CD8-positive, alpha-beta memory T cell (primary cell): ENCODE data around the gene CLIC6. TPM values are rescaled to one million over a fixed set of nuclear protein-coding genes. Genes with fewer than 3 reads are reported as not detected.

Experiments
- CTCF ChIA-PET: fragments of 350-600 bp; sonication (Branson Sonifier 250); formaldehyde crosslinking; loops from one replicate; lab custom pipeline; 2021; ENCODE audit warnings: antibody characterized with exemption; lab: Charles Lee
- POLR2A ChIA-PET: fragments of 350-600 bp; sonication (Branson Sonifier 250); formaldehyde crosslinking; loops from one replicate; lab custom pipeline; 2021; ENCODE audit warnings: antibody characterized with exemption; lab: Charles Lee
- DNase-seq, 5 donors: peaks; one replicate each; pipeline versions ENCODE4 v3.0.0 to v3.0.0-alpha.2; 2020 to 2022; ENCODE audit warnings: mixed read lengths in 1 of 5
- H3K27ac ChIP-seq: one replicate; pipeline ENCODE4 v1.7.0; 2013; ENCODE audit warnings: low read depth, mild to moderate bottlenecking, low read length, moderate library complexity
- H3K27me3 ChIP-seq: 2 replicates; pipeline ENCODE4 v1.7.0; 2013; ENCODE audit warnings: low read length, mild to moderate bottlenecking; ENCODE audit not compliant: insufficient read depth, poor library complexity, severe bottlenecking
- H3K36me3 ChIP-seq: 2 replicates; pipeline ENCODE4 v1.7.0; 2013; ENCODE audit warnings: mild to moderate bottlenecking, low read length, moderate library complexity; ENCODE audit not compliant: insufficient read depth
- H3K4me1 ChIP-seq: 2 replicates; pipeline ENCODE4 v1.7.0; 2013; ENCODE audit warnings: mild to moderate bottlenecking, low read length, moderate library complexity; ENCODE audit not compliant: insufficient read depth
- H3K4me3 ChIP-seq: 2 replicates; pipeline ENCODE4 v1.7.0; 2013; ENCODE audit warnings: mild to moderate bottlenecking, low read length
- H3K9me3 ChIP-seq: 2 replicates; pipeline ENCODE4 v1.7.0; 2013; ENCODE audit warnings: mild to moderate bottlenecking, low read length
- H3K27ac Mint-ChIP-seq, 8 donors: one replicate each; pipeline ENCODE4 v1.8.0; 2020 to 2021; ENCODE audit warnings: mixed read lengths in 8 of 8, mild to moderate bottlenecking in 6 of 8, inconsistent platforms in 3 of 8, moderate library complexity in 3 of 8
- H3K27me3 Mint-ChIP-seq, 2 donors: one replicate each; pipeline ENCODE4 v1.8.0; 2020 to 2021; ENCODE audit warnings: mixed read lengths in 2 of 2, mild to moderate bottlenecking in 1 of 2, moderate library complexity in 1 of 2
- H3K36me3 Mint-ChIP-seq, 3 donors: one replicate each; pipeline ENCODE4 v1.8.0; 2020 to 2021; ENCODE audit warnings: mixed read lengths in 3 of 3, inconsistent platforms in 1 of 3, mild to moderate bottlenecking in 1 of 3
- H3K4me1 Mint-ChIP-seq, 3 donors: one replicate each; pipeline ENCODE4 v1.8.0; 2020 to 2021; ENCODE audit warnings: mixed read lengths in 3 of 3, inconsistent platforms in 1 of 3, mild to moderate bottlenecking in 1 of 3
- H3K4me3 Mint-ChIP-seq, 7 donors: one replicate each; pipeline ENCODE4 v1.8.0; 2020 to 2021; ENCODE audit warnings: mixed read lengths in 7 of 7, mild to moderate bottlenecking in 6 of 7, moderate library complexity in 4 of 7, inconsistent platforms in 2 of 7
- H3K9me3 Mint-ChIP-seq, 5 donors: one replicate each; pipeline ENCODE4 v1.8.0; 2020 to 2022; ENCODE audit warnings: mixed read lengths in 5 of 5, mild to moderate bottlenecking in 3 of 5, moderate library complexity in 2 of 5, inconsistent platforms in 1 of 5
- polyA plus RNA-seq: library from polyadenylated mRNA; unstranded; fragments of 300-500 nt; fragmentation: Illumina TruSeq; gene quantifications from one replicate; pipeline ENCODE4 v1.2.3, GENCODE V29; 2021
- total RNA-seq, 2 experiments: library from RNA; stranded (reverse); gene quantifications; one replicate each; pipeline ENCODE4 v1.2.3, GENCODE V29; 2021

The CLIC6 gene
- total and polyA plus RNA-seq, 3 experiments from 2014 or later: 0.08 to 0.44 (median 0.37) TPM

- H3K4me3 Mint-ChIP-seq: no peak overlapping the region
- CTCF ChIA-PET: no interaction called here
- Histone ChIP-seq H3K4me3 (no peak overlapping the region), H3K27ac (no peak overlapping the region), H3K9me3 (no peaks in the 10 kb centered on the region), H3K4me1 (no peaks in the 10 kb centered on the region), H3K36me3 (no peaks in the 10 kb centered on the region), H3K27me3 (no peaks in the 10 kb centered on the region)
- H3K36me3 Mint-ChIP-seq: no peaks in the 10 kb centered on the region
- no peaks in the 10 kb centered on the region for H3K4me1 Mint-ChIP-seq
- POLR2A ChIA-PET: no interaction called here
- no peak for DNase-seq
- H3K27ac Mint-ChIP-seq: no peak overlapping the region
- H3K9me3 Mint-ChIP-seq: no peaks in the 10 kb centered on the region
- peaks cover 6 to 12% of the 10 kb centered on the region in 2 donors for H3K27me3 Mint-ChIP-seq
These were observed 65.9 kb downstream of the CLIC6 start for GRCh38 chr21:34734696-34735095.

- no peaks in the 10 kb centered on the region for H3K9me3 ChIP-seq
- ChIA-PET POLR2A (no interaction called here), CTCF (no interaction called here)
- H3K4me1 ChIP-seq: no peaks in the 10 kb centered on the region
- Mint-ChIP-seq H3K4me3 (no peak overlapping the region), H3K36me3 (no peaks in the 10 kb centered on the region), H3K9me3 (no peaks in the 10 kb centered on the region), H3K27me3 (peaks cover 12 to 13% of the 10 kb centered on the region in 2 donors), H3K27ac (no peak overlapping the region), H3K4me1 (no peaks in the 10 kb centered on the region)
- H3K36me3 ChIP-seq: no peaks in the 10 kb centered on the region
- DNase-seq: no peak
- H3K4me3 ChIP-seq: no peak overlapping the region
- no peak overlapping the region for H3K27ac ChIP-seq
- no peaks in the 10 kb centered on the region for H3K27me3 ChIP-seq
These were observed 67.5 kb downstream of the CLIC6 start for GRCh38 chr21:34736116-34736874.

- no peak overlapping the region for H3K27ac ChIP-seq
- H3K36me3 ChIP-seq: no peaks in the 10 kb centered on the region
- H3K9me3 ChIP-seq: no peaks in the 10 kb centered on the region
- H3K4me3 Mint-ChIP-seq: no peak overlapping the region
- CTCF ChIA-PET: no interaction called here
- no peak overlapping the region for H3K4me3 ChIP-seq
- no peak overlapping the region for H3K27ac Mint-ChIP-seq
- H3K36me3 Mint-ChIP-seq: no peaks in the 10 kb centered on the region
- no peaks in the 10 kb centered on the region for H3K27me3 ChIP-seq
- POLR2A ChIA-PET: no interaction called here
- no peak for DNase-seq
- no peaks in the 10 kb centered on the region for H3K9me3 Mint-ChIP-seq
- no peaks in the 10 kb centered on the region for H3K4me1 ChIP-seq
- peaks cover 12 to 13% of the 10 kb centered on the region in 2 donors for H3K27me3 Mint-ChIP-seq
- H3K4me1 Mint-ChIP-seq: no peaks in the 10 kb centered on the region
These were observed 68.3 kb downstream of the CLIC6 start for GRCh38 chr21:34737115-34737514.

GRCh38 chr21:34740198-34740597 lies 71.4 kb downstream of the CLIC6 start:
- no peaks in the 10 kb centered on the region for H3K36me3 Mint-ChIP-seq

GRCh38 chr21:34743285-34743684 lies 74.5 kb downstream of the CLIC6 start:
- Histone ChIP-seq H3K27me3 (no peaks in the 10 kb centered on the region), H3K36me3 (no peaks in the 10 kb centered on the region), H3K27ac (no peak overlapping the region), H3K4me3 (no peak overlapping the region), H3K9me3 (no peaks in the 10 kb centered on the region), H3K4me1 (no peaks in the 10 kb centered on the region)
- Mint-ChIP-seq H3K27ac (no peak overlapping the region), H3K27me3 (peaks cover 7 to 17% of the 10 kb centered on the region in 2 donors), H3K4me1 (peaks cover 3 to 5% (median 4%) of the 10 kb centered on the region in 3 donors), H3K36me3 (no peaks in the 10 kb centered on the region), H3K9me3 (no peaks in the 10 kb centered on the region), H3K4me3 (no peak overlapping the region)
- no peak for DNase-seq
- ChIA-PET CTCF (interaction anchor here (1.2 to 1.4 kb wide), 2 partner anchors 657 to 1097 kb away, joined by 5 to 7 read pairs; no protein-coding TSS in a partner anchor), POLR2A (no interaction called here)

More at GRCh38 chr21:34740198-34740597, 71.4 kb downstream of the CLIC6 start:
- no peaks in the 10 kb centered on the region for H3K9me3 Mint-ChIP-seq
- ChIA-PET CTCF (no interaction called here), POLR2A (no interaction called here)
- peaks cover 12 to 24% of the 10 kb centered on the region in 2 donors for H3K27me3 Mint-ChIP-seq
- no peaks in the 10 kb centered on the region for H3K4me1 ChIP-seq
- H3K36me3 ChIP-seq: no peaks in the 10 kb centered on the region
- H3K27ac ChIP-seq: no peak overlapping the region
- no peaks in the 10 kb centered on the region for H3K4me1 Mint-ChIP-seq
- H3K27me3 ChIP-seq: no peaks in the 10 kb centered on the region
- no peak for DNase-seq
- no peak overlapping the region for H3K27ac Mint-ChIP-seq
- no peak overlapping the region for H3K4me3 Mint-ChIP-seq
- H3K4me3 ChIP-seq: no peak overlapping the region
- no peaks in the 10 kb centered on the region for H3K9me3 ChIP-seq

GRCh38 chr21:34743831-34744230 lies 75.0 kb downstream of the CLIC6 start:
- DNase-seq: no peak
- H3K27ac Mint-ChIP-seq: peak overlapping the region in 1 of 8 donors; percentile 43
- POLR2A ChIA-PET: no interaction called here
- H3K27me3 Mint-ChIP-seq: peaks cover 7 to 16% of the 10 kb centered on the region in 2 donors
- H3K27ac ChIP-seq: no peak overlapping the region
- H3K9me3 Mint-ChIP-seq: no peaks in the 10 kb centered on the region
- H3K4me1 ChIP-seq: no peaks in the 10 kb centered on the region
- H3K36me3 Mint-ChIP-seq: no peaks in the 10 kb centered on the region
- no peak overlapping the region for H3K4me3 ChIP-seq
- peaks cover 3 to 5% (median 4%) of the 10 kb centered on the region in 3 donors for H3K4me1 Mint-ChIP-seq
- H3K9me3 ChIP-seq: no peaks in the 10 kb centered on the region
- no peaks in the 10 kb centered on the region for H3K36me3 ChIP-seq
- no peak overlapping the region for H3K4me3 Mint-ChIP-seq
- H3K27me3 ChIP-seq: no peaks in the 10 kb centered on the region
- CTCF ChIA-PET: interaction anchor here (1.2 to 2.7 kb wide), 3 partner anchors 657 to 1285 kb away, joined by 5 to 15 read pairs (median 7); no protein-coding TSS in a partner anchor

GRCh38 chr21:34744801-34745200 lies 76.0 kb downstream of the CLIC6 start:
- no peaks in the 10 kb centered on the region for H3K27me3 ChIP-seq
- POLR2A ChIA-PET: no interaction called here
- H3K36me3 Mint-ChIP-seq: no peaks in the 10 kb centered on the region
- CTCF ChIA-PET: interaction anchor here (1.2 to 3.1 kb wide), 7 partner anchors 20 to 1284 kb away, joined by 4 to 30 read pairs (median 8); no protein-coding TSS in a partner anchor
- DNase-seq: no peak
- no peak overlapping the region for H3K27ac ChIP-seq
- peaks cover 7 to 17% of the 10 kb centered on the region in 2 donors for H3K27me3 Mint-ChIP-seq
- no peak overlapping the region for H3K4me3 ChIP-seq
- H3K27ac Mint-ChIP-seq: no peak overlapping the region
- H3K4me1 ChIP-seq: no peaks in the 10 kb centered on the region
- no peaks in the 10 kb centered on the region for H3K9me3 ChIP-seq
- no peak overlapping the region for H3K4me3 Mint-ChIP-seq
- H3K4me1 Mint-ChIP-seq: peaks cover 3 to 5% (median 4%) of the 10 kb centered on the region in 3 donors
- no peaks in the 10 kb centered on the region for H3K36me3 ChIP-seq
- no peaks in the 10 kb centered on the region for H3K9me3 Mint-ChIP-seq

- peaks cover 4 to 24% of the 10 kb centered on the region in 2 donors for H3K27me3 Mint-ChIP-seq
- H3K27me3 ChIP-seq: no peaks in the 10 kb centered on the region
- no peaks in the 10 kb centered on the region for H3K9me3 ChIP-seq
- H3K27ac Mint-ChIP-seq: peak overlapping the region in 2 of 8 donors; percentile 2 to 68
- peak; percentile 6 to 57 (median 32) for DNase-seq
- H3K27ac ChIP-seq: no peak overlapping the region
- no peaks in the 10 kb centered on the region for H3K9me3 Mint-ChIP-seq
- no peak overlapping the region for H3K4me3 ChIP-seq
- H3K4me3 Mint-ChIP-seq: peak overlapping the region in 6 of 7 donors; percentile 11 to 70 (median 59)
- POLR2A ChIA-PET: no interaction called here
- CTCF ChIA-PET: interaction anchor here (0.6 to 3.1 kb wide), 17 partner anchors 10 to 1283 kb away, joined by 3 to 30 read pairs (median 4); no protein-coding TSS in a partner anchor
- peaks cover 3 to 5% (median 4%) of the 10 kb centered on the region in 3 donors for H3K4me1 Mint-ChIP-seq
- H3K36me3 ChIP-seq: no peaks in the 10 kb centered on the region
- H3K4me1 ChIP-seq: no peaks in the 10 kb centered on the region
- H3K36me3 Mint-ChIP-seq: no peaks in the 10 kb centered on the region
These were observed 76.9 kb downstream of the CLIC6 start for GRCh38 chr21:34745557-34746255.
